ENCODE measurements around the gene NUP98. TPM values are rescaled to one million over a fixed set of nuclear protein-coding genes. Genes with fewer than 3 reads are reported as not detected.

NUP98 gene
- total RNA-seq, 2 donors from 2014 or later: 51.6 to 53.8 TPM

- intact Hi-C loops (cut with DNase I): no loop called here
- no peak for DNase-seq (ENCODE audit: low spot score)
Measured at GRCh38 chr11:3700910-3701309, 96.4 kb downstream of the NUP98 start.

GRCh38 chr11:3700410-3700809 lies 96.9 kb downstream of the NUP98 start:
- DNase-seq (ENCODE audit: low spot score): no peak
- intact Hi-C loops (cut with DNase I): no loop called here

GRCh38 chr11:3686751-3687150 lies 110.6 kb downstream of the NUP98 start:
- intact Hi-C loops (cut with DNase I): no loop called here
- no peak for DNase-seq (ENCODE audit: low spot score)

GRCh38 chr11:3685923-3686322 lies 111.4 kb downstream of the NUP98 start:
- intact Hi-C loops (cut with DNase I): no loop called here
- DNase-seq (ENCODE audit: low spot score): no peak

GRCh38 chr11:3684819-3685172 lies 112.6 kb downstream of the NUP98 start:
- intact Hi-C loops (cut with DNase I): no loop called here
- no peak for DNase-seq (ENCODE audit: low spot score)

- DNase-seq (ENCODE audit: low spot score): no peak
- intact Hi-C loops (cut with DNase I): no loop called here
Measured at GRCh38 chr11:3684129-3684818, 113.1 kb downstream of the NUP98 start.

GRCh38 chr11:3683039-3683438 lies 114.3 kb downstream of the NUP98 start:
- intact Hi-C loops (cut with DNase I): no loop called here
- no peak for DNase-seq (ENCODE audit: low spot score)

- DNase-seq (ENCODE audit: low spot score): no peak
- intact Hi-C loops (cut with DNase I): no loop called here
Measured at GRCh38 chr11:3679077-3679476, 118.3 kb downstream of the NUP98 start.

GRCh38 chr11:3675971-3676370 lies 121.4 kb downstream of the NUP98 start:
- DNase-seq (ENCODE audit: low spot score): no peak
- intact Hi-C loops (cut with DNase I): no loop called here

GRCh38 chr11:3674189-3674588 lies 123.2 kb downstream of the NUP98 start:
- intact Hi-C loops (cut with DNase I): no loop called here
- no peak for DNase-seq (ENCODE audit: low spot score)

- intact Hi-C loops (cut with DNase I): no loop called here
- DNase-seq (ENCODE audit: low spot score): no peak
Measured at GRCh38 chr11:3671334-3672254, 125.8 kb downstream of the NUP98 start, which contains the start of gene CHRNA10. Gene CHRNA10, minus strand, starts transcription at chr11:3671384. Its CDS starts 72 bp downstream, at chr11:3671312.

GRCh38 chr11:3669742-3670183 lies 127.6 kb downstream of the NUP98 start:
- DNase-seq (ENCODE audit: low spot score): no peak

GRCh38 chr11:3669128-3669527 lies 128.2 kb downstream of the NUP98 start:
- intact Hi-C loops (cut with DNase I): no loop called here
- DNase-seq (ENCODE audit: low spot score): no peak

More at GRCh38 chr11:3669742-3670183, 127.6 kb downstream of the NUP98 start:
- intact Hi-C loops (cut with DNase I): no loop called here

- no peak for DNase-seq (ENCODE audit: low spot score)
- intact Hi-C loops (cut with DNase I): no loop called here
Measured at GRCh38 chr11:3667149-3668035, 130.0 kb downstream of the NUP98 start.

- intact Hi-C loops (cut with DNase I): no loop called here
- DNase-seq (ENCODE audit: low spot score): no peak
Measured at GRCh38 chr11:3666023-3666530, 131.3 kb downstream of the NUP98 start.

- intact Hi-C loops (cut with DNase I): no loop called here
- DNase-seq (ENCODE audit: low spot score): no peak
Measured at GRCh38 chr11:3665336-3666022, 131.9 kb downstream of the NUP98 start.

GRCh38 chr11:3664032-3664630 lies 133.2 kb downstream of the NUP98 start:
- DNase-seq (ENCODE audit: low spot score): no peak
- intact Hi-C loops (cut with DNase I): no loop called here

- intact Hi-C loops (cut with DNase I): no loop called here
- no peak for DNase-seq (ENCODE audit: low spot score)
Measured at GRCh38 chr11:3662856-3663255, 134.5 kb downstream of the NUP98 start.
